Mammary epithelial cell (primary cell): ENCODE measurements around the gene SRSF10.
"Not testable (repeated sequence)": the region's sequence is repeated elsewhere in the genome, so short reads cannot be mapped to it uniquely, and the experiment has no call there.

Experiments
- EZH2 ChIP-seq: IDR thresholded peaks from 2 replicates; pipeline ENCODE4 v1.6.1; 2012; ENCODE audit warnings: low read length, inconsistent platforms, borderline replicate concordance
- TF ChIP-seq, protein P1 (sequence below), 2 donors: IDR thresholded peaks in 1 of 2; conservative IDR thresholded peaks in 1 of 2; 2 replicates each; pipeline ENCODE4 v1.5.1; 2011 to 2012; ENCODE audit warnings: inconsistent platforms in 2 of 2, low read length in 2 of 2, mild to moderate bottlenecking in 2 of 2, control low read depth in 1 of 2, low read depth in 1 of 2; ENCODE audit not compliant: insufficient read depth in 1 of 2; ENCODE audit errors: extremely low read depth in 1 of 2

DNA sequence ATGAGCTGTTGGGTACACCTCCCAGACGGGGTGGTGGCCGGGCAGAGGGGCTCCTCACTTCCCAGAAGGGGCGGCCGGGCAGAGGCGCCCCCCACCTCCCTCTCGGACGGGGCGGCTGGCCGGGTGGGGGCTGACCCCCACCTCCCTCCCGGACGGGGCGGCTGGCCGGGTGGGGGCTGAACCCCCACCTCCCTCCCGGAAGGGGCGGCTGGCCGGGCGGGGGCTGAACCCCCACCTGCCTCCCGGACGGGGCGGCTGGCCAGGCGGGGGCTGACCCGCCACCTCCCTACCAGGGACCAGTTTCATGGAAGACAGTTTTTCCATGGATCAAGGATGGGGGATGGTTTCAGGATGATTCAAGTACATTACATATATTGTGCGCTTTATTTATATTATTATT, 6.9 kb upstream of the SRSF10 start:
- TF ChIP-seq, protein P1, sequence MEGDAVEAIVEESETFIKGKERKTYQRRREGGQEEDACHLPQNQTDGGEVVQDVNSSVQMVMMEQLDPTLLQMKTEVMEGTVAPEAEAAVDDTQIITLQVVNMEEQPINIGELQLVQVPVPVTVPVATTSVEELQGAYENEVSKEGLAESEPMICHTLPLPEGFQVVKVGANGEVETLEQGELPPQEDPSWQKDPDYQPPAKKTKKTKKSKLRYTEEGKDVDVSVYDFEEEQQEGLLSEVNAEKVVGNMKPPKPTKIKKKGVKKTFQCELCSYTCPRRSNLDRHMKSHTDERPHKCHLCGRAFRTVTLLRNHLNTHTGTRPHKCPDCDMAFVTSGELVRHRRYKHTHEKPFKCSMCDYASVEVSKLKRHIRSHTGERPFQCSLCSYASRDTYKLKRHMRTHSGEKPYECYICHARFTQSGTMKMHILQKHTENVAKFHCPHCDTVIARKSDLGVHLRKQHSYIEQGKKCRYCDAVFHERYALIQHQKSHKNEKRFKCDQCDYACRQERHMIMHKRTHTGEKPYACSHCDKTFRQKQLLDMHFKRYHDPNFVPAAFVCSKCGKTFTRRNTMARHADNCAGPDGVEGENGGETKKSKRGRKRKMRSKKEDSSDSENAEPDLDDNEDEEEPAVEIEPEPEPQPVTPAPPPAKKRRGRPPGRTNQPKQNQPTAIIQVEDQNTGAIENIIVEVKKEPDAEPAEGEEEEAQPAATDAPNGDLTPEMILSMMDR (conservative IDR thresholded peaks at IDR 0.05 in 1 of 2, IDR thresholded peaks at IDR 0.05 in 1 of 2; ENCODE audit: extremely low read depth in 1 of 2, insufficient read depth in 1 of 2, low read depth in 1 of 2, low read length in 2 of 2), result not testable (repeated sequence)
- not testable (repeated sequence) for TF ChIP-seq EZH2
